ENCODE data around the gene KDM2A. TPM values are rescaled to one million over a fixed set of nuclear protein-coding genes. Genes with fewer than 3 reads are reported as not detected.

Gene KDM2A
- total RNA-seq, 1 donor from 2014 or later, result 38.4 TPM

GRCh38 chr11:67095214-67095507 is 23.9 kb upstream of the KDM2A start:
- TF ChIP-seq, protein P1, sequence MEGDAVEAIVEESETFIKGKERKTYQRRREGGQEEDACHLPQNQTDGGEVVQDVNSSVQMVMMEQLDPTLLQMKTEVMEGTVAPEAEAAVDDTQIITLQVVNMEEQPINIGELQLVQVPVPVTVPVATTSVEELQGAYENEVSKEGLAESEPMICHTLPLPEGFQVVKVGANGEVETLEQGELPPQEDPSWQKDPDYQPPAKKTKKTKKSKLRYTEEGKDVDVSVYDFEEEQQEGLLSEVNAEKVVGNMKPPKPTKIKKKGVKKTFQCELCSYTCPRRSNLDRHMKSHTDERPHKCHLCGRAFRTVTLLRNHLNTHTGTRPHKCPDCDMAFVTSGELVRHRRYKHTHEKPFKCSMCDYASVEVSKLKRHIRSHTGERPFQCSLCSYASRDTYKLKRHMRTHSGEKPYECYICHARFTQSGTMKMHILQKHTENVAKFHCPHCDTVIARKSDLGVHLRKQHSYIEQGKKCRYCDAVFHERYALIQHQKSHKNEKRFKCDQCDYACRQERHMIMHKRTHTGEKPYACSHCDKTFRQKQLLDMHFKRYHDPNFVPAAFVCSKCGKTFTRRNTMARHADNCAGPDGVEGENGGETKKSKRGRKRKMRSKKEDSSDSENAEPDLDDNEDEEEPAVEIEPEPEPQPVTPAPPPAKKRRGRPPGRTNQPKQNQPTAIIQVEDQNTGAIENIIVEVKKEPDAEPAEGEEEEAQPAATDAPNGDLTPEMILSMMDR (IDR thresholded peaks at IDR 0.05; ENCODE audit: insufficient read depth, low read length, severe bottlenecking), result no peak
- Histone ChIP-seq H3K27me3 (ENCODE audit: control insufficient read depth, insufficient read depth, low read length) (no peaks in the 10 kb centered on the region), H3K4me3 (ENCODE audit: low read depth, low read length) (no peak overlapping the region), H3K36me3 (ENCODE audit: control insufficient read depth, insufficient read depth, low read length) (no peaks in the 10 kb centered on the region)
- FAIRE-seq (no peak), DNase-seq (ENCODE audit: low read depth) (no peak)

DNA sequence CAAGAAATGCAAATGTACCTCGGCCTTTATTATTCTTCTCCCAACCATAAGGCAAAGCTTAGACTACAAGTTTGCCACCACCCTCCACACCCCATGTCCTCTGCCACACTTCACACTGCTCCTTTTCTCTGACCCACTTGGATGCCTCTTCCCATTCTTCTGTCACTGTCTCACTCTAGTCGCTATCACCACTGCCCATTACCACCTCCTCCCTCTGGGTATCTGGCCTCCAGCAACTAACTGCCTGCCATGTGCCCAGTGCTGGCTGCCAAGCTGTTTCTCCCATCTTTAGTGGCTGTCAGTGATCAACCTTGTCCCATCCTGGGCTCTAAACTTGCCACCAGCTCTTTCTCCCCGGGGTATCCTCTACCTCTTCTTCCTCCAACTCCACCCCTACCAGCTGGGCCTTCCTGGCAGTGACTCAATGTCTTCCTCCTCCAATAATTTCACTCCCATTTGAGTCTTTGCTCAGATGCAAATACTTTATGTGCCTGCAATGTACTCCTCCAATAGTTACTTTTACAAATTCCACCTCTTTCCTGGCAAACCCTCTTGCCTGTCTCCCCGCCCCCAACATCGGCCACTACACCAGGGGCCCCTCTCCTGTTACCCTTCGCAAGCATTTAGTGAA is 20.1 kb upstream of the KDM2A start:
- FAIRE-seq (no peak), DNase-seq (ENCODE audit: low read depth) (no peak)
- Histone ChIP-seq H3K4me3 (ENCODE audit: low read depth, low read length) (no peak overlapping the region), H3K36me3 (ENCODE audit: control insufficient read depth, insufficient read depth, low read length) (no peaks in the 10 kb centered on the region), H3K27me3 (ENCODE audit: control insufficient read depth, insufficient read depth, low read length) (no peaks in the 10 kb centered on the region)
- TF ChIP-seq, protein P1 (IDR thresholded peaks at IDR 0.05; ENCODE audit: insufficient read depth, low read length, severe bottlenecking), result no peak

GRCh38 chr11:67099831-67100324 is 19.2 kb upstream of the KDM2A start:
- H3K4me3 ChIP-seq (ENCODE audit: low read depth, low read length), result no peak overlapping the region
- FAIRE-seq, result peak; percentile 13
- no peaks in the 10 kb centered on the region for H3K27me3 ChIP-seq (ENCODE audit: control insufficient read depth, insufficient read depth, low read length)
- no peak for DNase-seq (ENCODE audit: low read depth)
- TF ChIP-seq, protein P1 (IDR thresholded peaks at IDR 0.05; ENCODE audit: insufficient read depth, low read length, severe bottlenecking), result no peak
- H3K36me3 ChIP-seq (ENCODE audit: control insufficient read depth, insufficient read depth, low read length), result no peaks in the 10 kb centered on the region

DNA sequence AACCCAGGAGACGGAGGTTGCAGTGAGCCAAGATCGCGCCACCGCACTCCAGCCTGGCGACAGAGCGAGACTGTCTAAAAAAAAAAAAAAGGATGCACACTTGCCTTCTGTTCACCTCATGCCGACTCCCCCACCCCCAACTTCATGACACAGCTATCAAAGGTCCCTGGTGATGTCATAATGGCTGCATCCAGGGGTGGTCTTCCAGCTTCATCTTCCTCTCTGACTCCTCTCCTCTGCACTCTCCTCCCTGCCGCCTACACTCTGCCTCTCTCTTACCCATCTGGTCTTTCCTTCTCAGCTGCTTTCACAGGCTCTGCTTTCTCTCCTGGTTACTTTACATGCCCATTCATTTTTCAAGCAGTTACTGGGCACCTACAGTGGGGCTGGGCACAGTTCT is 16.4 kb upstream of the KDM2A start:
- H3K27me3 ChIP-seq (ENCODE audit: control insufficient read depth, insufficient read depth, low read length), result no peaks in the 10 kb centered on the region
- H3K4me3 ChIP-seq (ENCODE audit: low read depth, low read length), result no peak overlapping the region
- TF ChIP-seq, protein P1 (IDR thresholded peaks at IDR 0.05; ENCODE audit: insufficient read depth, low read length, severe bottlenecking), result no peak
- no peak for DNase-seq (ENCODE audit: low read depth)
- no peaks in the 10 kb centered on the region for H3K36me3 ChIP-seq (ENCODE audit: control insufficient read depth, insufficient read depth, low read length)
- FAIRE-seq, result no peak

DNA sequence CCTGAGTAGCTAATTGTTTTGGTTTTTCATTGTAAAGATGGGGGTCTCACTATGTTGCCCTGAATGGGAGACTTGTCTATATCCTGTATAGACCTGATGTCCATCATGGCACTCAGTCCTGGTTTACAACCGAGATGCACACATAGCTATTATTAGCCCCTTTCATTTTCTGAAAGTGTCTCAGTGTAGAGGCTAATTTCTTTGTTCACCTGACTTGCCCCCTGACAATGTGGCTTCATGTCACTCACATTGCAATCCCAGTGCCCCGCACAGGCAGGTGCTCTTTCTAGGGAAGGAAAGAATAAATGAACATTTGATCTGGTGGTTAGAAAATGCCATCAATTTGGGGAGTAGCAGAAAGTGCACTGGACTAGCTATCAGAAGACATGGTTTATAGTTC is 13.1 kb upstream of the KDM2A start:
- TF ChIP-seq, protein P1 (IDR thresholded peaks at IDR 0.05; ENCODE audit: insufficient read depth, low read length, severe bottlenecking), result no peak
- Histone ChIP-seq H3K27me3 (ENCODE audit: control insufficient read depth, insufficient read depth, low read length) (no peaks in the 10 kb centered on the region), H3K36me3 (ENCODE audit: control insufficient read depth, insufficient read depth, low read length) (no peaks in the 10 kb centered on the region), H3K4me3 (ENCODE audit: low read depth, low read length) (no peak overlapping the region)
- FAIRE-seq, result no peak
- no peak for DNase-seq (ENCODE audit: low read depth)

DNA sequence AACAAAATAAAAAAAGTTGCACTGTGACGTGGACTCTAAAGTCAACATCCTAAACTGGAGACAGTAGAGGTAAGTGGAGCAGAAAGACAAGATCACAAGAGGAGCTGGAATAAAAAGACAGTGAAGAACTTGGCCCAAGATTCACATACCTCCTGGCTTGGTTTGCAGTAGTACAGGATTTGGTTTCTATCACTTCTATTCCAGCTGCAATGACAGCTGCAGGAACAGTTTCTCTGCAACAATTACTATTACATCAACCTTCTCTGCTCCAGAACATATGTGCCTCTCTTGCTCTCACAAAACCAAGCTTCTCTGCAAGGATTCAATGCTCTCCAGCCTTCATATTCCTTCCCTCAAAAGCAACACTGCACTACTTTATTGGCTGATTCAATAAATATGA is 7.8 kb upstream of the KDM2A start:
- DNase-seq (ENCODE audit: low read depth) (no peak), FAIRE-seq (no peak)
- TF ChIP-seq, protein P1 (IDR thresholded peaks at IDR 0.05; ENCODE audit: insufficient read depth, low read length, severe bottlenecking), result no peak
- Histone ChIP-seq H3K27me3 (ENCODE audit: control insufficient read depth, insufficient read depth, low read length) (no peaks in the 10 kb centered on the region), H3K4me3 (ENCODE audit: low read depth, low read length) (no peak overlapping the region), H3K36me3 (ENCODE audit: control insufficient read depth, insufficient read depth, low read length) (no peaks in the 10 kb centered on the region)
